ENCODE results near the gene PSMB8.
A peak's percentile ranks its signal among the peaks of the same experiment; 100 is the strongest.
"Not testable (repeated sequence)": the region's sequence is repeated elsewhere in the genome, so short reads cannot be mapped to it uniquely, and the experiment has no call there.

PSMB8 gene

DNA sequence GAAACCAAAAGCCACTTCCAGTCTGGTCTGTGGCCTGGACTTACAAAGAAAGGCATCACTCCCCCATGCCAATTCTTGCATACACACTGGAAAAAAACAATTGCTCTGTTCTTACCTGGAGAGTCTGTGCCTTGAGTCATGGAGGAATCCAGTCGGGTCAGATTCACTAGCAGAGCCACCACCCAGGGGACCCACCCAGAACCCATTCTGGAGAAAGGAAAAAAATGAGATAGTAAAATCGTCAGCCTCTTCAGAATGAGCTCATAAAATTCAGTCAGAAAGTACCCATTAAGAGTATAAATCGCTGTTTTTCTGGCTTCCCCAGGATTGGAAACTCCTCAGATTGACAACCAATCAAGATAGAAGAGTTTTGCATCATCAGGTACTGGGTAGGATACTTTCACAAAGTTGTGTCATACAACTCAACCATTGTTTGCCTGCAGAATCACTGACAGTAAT lies 27.1 kb downstream of the PSMB8 start, which contains the start of gene HLA-DOB:
HLA-DOB (minus strand) TSS at position 257 of the 459 bp plus-strand sequence; CDS start at position 206, 51 bp downstream.
- TF ChIP-seq, protein P1, sequence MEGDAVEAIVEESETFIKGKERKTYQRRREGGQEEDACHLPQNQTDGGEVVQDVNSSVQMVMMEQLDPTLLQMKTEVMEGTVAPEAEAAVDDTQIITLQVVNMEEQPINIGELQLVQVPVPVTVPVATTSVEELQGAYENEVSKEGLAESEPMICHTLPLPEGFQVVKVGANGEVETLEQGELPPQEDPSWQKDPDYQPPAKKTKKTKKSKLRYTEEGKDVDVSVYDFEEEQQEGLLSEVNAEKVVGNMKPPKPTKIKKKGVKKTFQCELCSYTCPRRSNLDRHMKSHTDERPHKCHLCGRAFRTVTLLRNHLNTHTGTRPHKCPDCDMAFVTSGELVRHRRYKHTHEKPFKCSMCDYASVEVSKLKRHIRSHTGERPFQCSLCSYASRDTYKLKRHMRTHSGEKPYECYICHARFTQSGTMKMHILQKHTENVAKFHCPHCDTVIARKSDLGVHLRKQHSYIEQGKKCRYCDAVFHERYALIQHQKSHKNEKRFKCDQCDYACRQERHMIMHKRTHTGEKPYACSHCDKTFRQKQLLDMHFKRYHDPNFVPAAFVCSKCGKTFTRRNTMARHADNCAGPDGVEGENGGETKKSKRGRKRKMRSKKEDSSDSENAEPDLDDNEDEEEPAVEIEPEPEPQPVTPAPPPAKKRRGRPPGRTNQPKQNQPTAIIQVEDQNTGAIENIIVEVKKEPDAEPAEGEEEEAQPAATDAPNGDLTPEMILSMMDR (IDR thresholded peaks at IDR 0.05; ENCODE audit: low read length, missing control alignments): no peak
- DNase-seq (ENCODE audit: low read depth): peak; percentile 56
- no peak within 1 kb of the TSS for H3K4me3 ChIP-seq (replicated peaks; ENCODE audit: low read depth, low read length)

DNA sequence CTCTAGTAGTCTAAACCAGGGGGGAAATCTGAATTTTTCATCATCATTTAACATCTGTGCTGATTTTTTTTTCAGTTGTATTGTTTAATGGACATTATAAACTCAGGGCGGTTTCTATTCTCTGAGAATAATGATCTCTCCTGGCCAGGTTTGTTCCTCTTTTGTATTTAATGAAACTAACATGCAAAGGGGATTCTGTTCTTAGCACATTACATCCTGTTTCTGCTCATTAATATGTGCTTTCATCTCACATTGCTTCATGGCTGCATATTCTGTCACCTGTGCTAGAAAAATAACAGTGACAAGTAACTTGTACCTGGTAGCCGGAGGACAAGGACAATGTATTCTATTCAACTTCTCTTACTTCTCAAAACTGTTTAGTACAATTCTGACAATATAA lies 27.9 kb downstream of the PSMB8 start:
- no peak overlapping the region for H3K4me3 ChIP-seq (replicated peaks; ENCODE audit: low read depth, low read length)
- DNase-seq (ENCODE audit: low read depth): no peak
- TF ChIP-seq, protein P1 (IDR thresholded peaks at IDR 0.05; ENCODE audit: low read length, missing control alignments): no peak

DNA sequence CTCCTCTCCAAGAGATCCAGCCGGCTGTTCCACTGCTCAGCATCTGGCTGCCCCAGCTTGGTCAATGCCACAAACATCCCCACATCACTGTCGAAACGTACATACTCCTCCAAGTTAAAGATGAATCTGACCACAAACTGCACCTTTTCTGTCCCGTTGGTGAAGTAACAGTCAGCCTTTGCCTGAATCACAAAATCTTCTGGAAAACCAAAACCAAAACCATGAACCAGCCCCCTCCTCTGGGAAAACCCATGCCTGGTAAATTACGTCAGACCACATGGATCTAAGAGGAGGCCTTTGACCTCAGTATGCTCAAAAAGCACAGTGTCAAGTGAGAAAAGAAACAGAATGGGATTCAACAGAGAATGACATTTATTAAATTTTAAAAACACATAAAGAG lies 28.7 kb downstream of the PSMB8 start:
- TF ChIP-seq, protein P1 (IDR thresholded peaks at IDR 0.05; ENCODE audit: low read length, missing control alignments): no peak
- DNase-seq (ENCODE audit: low read depth): peak; percentile 8
- no peak overlapping the region for H3K4me3 ChIP-seq (replicated peaks; ENCODE audit: low read depth, low read length)

DNA sequence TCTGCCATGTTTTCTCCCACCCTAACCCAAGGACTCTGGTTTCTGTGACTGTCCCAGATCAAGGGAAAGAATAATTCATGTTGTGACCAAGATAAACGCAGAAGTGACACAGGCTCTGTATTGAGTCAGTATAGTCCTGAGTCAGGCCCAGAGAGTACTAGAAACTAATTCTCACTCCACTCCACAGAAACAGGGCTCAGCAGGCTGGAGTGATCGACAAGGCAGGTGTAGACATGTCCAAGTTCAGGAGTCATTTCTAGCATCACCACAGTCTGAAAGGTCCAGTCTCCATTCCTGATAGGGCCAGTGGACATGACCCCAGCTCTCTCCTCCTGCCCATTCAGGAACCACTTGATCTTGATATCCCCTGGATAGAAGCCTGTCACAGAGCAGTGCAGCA lies 29.7 kb downstream of the PSMB8 start:
- no peak overlapping the region for H3K4me3 ChIP-seq (replicated peaks; ENCODE audit: low read depth, low read length)
- no peak for DNase-seq (ENCODE audit: low read depth)
- TF ChIP-seq, protein P1 (IDR thresholded peaks at IDR 0.05; ENCODE audit: low read length, missing control alignments): no peak

DNA sequence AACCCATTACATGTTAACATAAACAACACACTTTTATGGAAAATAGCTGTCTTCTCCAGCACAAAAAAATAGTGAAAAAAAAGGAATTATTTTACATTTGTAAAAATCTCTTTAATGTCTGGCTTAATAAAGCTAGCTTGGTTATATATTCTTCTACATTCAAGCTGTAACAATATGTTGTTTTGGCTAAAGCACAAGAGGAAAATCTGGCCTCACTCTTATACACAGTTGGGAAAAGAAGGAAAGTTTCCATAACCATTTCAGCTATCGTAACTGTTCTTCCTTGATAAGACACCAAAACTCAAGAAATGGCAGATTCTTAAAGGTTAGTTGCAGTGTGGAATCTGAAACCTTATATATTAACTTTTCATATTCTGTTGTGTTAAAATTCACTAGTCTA lies 34.7 kb downstream of the PSMB8 start:
- DNase-seq (ENCODE audit: low read depth): no peak
- H3K4me3 ChIP-seq (replicated peaks; ENCODE audit: low read depth, low read length): no peak overlapping the region
- TF ChIP-seq, protein P1 (IDR thresholded peaks at IDR 0.05; ENCODE audit: low read length, missing control alignments): no peak

DNA sequence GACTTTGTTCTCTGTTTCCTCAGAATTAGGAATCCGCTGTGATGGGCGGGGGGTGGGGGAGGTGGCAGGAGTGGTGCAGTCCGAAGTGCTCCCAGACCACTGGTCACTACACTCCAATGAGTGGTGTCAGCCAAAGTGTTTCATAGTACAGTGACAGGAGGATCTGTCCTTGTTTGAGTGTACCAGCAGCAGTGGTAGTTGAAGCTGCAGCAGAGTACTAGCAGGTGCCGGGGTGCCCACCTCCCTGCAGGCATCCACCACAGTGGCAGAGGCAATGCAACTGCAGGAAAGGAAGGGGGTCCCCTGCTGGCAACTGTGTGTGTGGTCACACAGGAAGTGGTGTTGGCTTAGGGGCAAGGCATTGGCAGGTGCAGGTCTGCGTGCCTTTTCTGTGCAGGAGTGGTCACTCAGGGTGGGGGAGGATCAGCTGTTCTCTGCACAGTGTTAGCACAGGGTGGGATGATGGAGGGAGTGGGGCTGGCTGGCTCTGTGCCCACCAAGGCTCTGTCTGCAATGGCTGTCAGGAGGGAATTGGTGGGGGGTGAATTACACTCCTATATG lies 36.7 kb downstream of the PSMB8 start:
- DNase-seq (ENCODE audit: low read depth): no peak
- no peak overlapping the region for H3K4me3 ChIP-seq (replicated peaks; ENCODE audit: low read depth, low read length)
- TF ChIP-seq, protein P1 (IDR thresholded peaks at IDR 0.05; ENCODE audit: low read length, missing control alignments): no peak

DNA sequence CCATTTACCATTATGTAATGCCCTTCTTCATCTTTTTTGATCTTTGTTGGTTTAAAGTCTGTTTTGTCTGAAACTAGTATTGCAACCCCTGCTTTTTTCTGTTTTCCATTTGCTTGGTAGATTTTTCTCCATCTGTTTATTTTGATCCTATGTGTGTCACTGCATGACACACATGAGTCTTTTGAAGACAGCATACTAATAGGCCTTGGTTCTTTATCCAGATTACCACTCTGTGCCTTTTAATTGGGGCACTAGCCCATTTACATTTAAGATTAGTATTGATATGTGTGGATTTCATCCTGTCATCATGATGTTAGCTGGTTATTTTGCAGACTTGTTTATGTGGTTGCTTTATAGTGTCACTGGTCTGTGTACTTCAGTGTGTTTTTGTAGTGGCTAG lies 38.4 kb downstream of the PSMB8 start:
- not testable (repeated sequence) for H3K4me3 ChIP-seq (replicated peaks; ENCODE audit: low read depth, low read length); DNase-seq (ENCODE audit: low read depth)

All from fibroblast of pulmonary artery (primary cell).